Measurements from ENCODE around the gene TCIRG1. TPM values are rescaled to one million over a fixed set of nuclear protein-coding genes. Genes with fewer than 3 reads are reported as not detected.

Gene TCIRG1
- total RNA-seq, 2 donors from 2014 or later, result 39.5 to 51.7 TPM

GRCh38 chr11:68044898-68045351 is 6.1 kb downstream of the TCIRG1 start:
- no peak for DNase-seq
- intact Hi-C loops (cut with DNase I), result no loop called here
- no peak for ATAC-seq

- intact Hi-C loops (cut with DNase I), result no loop called here
- ATAC-seq, result peak in 1 of 2 donors; percentile 53
- DNase-seq, result no peak
Observed at GRCh38 chr11:68047437-68048290, 8.8 kb downstream of the TCIRG1 start.

GRCh38 chr11:68048681-68049508 is 10.1 kb downstream of the TCIRG1 start:
- intact Hi-C loops (cut with DNase I), result no loop called here
- DNase-seq (no peak), ATAC-seq (no peak)

GRCh38 chr11:68049509-68050370 is 10.9 kb downstream of the TCIRG1 start:
- intact Hi-C loops (cut with DNase I), result no loop called here
- DNase-seq (no peak), ATAC-seq (no peak)

- no peak for ATAC-seq
- intact Hi-C loops (cut with DNase I), result no loop called here
Observed at GRCh38 chr11:68050371-68050841, 11.6 kb downstream of the TCIRG1 start.

GRCh38 chr11:68051191-68052136 is 12.6 kb downstream of the TCIRG1 start:
- DNase-seq, result no peak
- intact Hi-C loops (cut with DNase I), result no loop called here
- peak in 1 of 2 donors; percentile 3 for ATAC-seq

More at GRCh38 chr11:68050371-68050841, 11.6 kb downstream of the TCIRG1 start:
- DNase-seq, result no peak

GRCh38 chr11:68052137-68052873 is 13.5 kb downstream of the TCIRG1 start:
- intact Hi-C loops (cut with DNase I), result no loop called here
- DNase-seq, result no peak
- ATAC-seq, result no peak

GRCh38 chr11:68053117-68053516 is 14.3 kb downstream of the TCIRG1 start:
- ATAC-seq, result peak in 1 of 2 donors; percentile 3
- DNase-seq, result no peak
- intact Hi-C loops (cut with DNase I), result no loop called here

GRCh38 chr11:68053981-68054812 is 15.4 kb downstream of the TCIRG1 start:
- ATAC-seq (no peak), DNase-seq (no peak)
- intact Hi-C loops (cut with DNase I), result no loop called here

GRCh38 chr11:68056317-68057285 is 17.8 kb downstream of the TCIRG1 start:
- intact Hi-C loops (cut with DNase I), result no loop called here
- DNase-seq, result no peak
- ATAC-seq, result no peak

- no peak for DNase-seq
- no peak for ATAC-seq
- intact Hi-C loops (cut with DNase I), result no loop called here
Observed at GRCh38 chr11:68057807-68058206, 19.0 kb downstream of the TCIRG1 start.

- ATAC-seq (no peak), DNase-seq (no peak)
- intact Hi-C loops (cut with DNase I), result no loop called here
Observed at GRCh38 chr11:68061508-68061907, 22.7 kb downstream of the TCIRG1 start.

GRCh38 chr11:68064926-68065325 is 26.1 kb downstream of the TCIRG1 start:
- intact Hi-C loops (cut with DNase I), result no loop called here
- no peak for DNase-seq
- ATAC-seq, result no peak

- intact Hi-C loops (cut with DNase I), result no loop called here
- no peak for DNase-seq
- ATAC-seq, result no peak
Observed at GRCh38 chr11:68065841-68066240, 27.0 kb downstream of the TCIRG1 start.

- ATAC-seq (peak in 1 of 2 donors; percentile 65), DNase-seq (no peak)
- intact Hi-C loops (cut with DNase I), result no loop called here
Observed at GRCh38 chr11:68066742-68067141, 27.9 kb downstream of the TCIRG1 start.
